Suprapubic skin (tissue), 4 donors: Measurements from ENCODE around the gene RCAN2. TPM values are rescaled to one million over a fixed set of nuclear protein-coding genes. Genes with fewer than 3 reads are reported as not detected.
A peak's percentile ranks its signal among the peaks of the same experiment; 100 is the strongest.

Experiments
- DNase-seq, 2 donors: peaks; one replicate each; pipeline ENCODE4 v3.0.0-alpha.2; 2019; ENCODE audit warnings: low spot score in 2 of 2
- H3K27ac ChIP-seq: fragments of 200-600 bp; sonication (generic); one replicate; pipeline ENCODE4 v1.5.1; 2019
- H3K27me3 ChIP-seq: fragments of 200-600 bp; sonication (generic); one replicate; pipeline ENCODE4 v1.5.1; 2019
- H3K36me3 ChIP-seq: fragments of 200-600 bp; sonication (generic); one replicate; pipeline ENCODE4 v1.5.1; 2019
- H3K4me1 ChIP-seq: fragments of 200-600 bp; sonication (generic); one replicate; pipeline ENCODE4 v1.5.1; 2019
- H3K4me3 ChIP-seq: fragments of 200-600 bp; sonication (generic); one replicate; pipeline ENCODE4 v1.5.1; 2019; ENCODE audit warnings: mild to moderate bottlenecking
- H3K9me3 ChIP-seq: fragments of 200-600 bp; sonication (generic); one replicate; pipeline ENCODE4 v1.5.1; 2019
- EP300 ChIP-seq: sonication (generic); formaldehyde crosslinking; IDR thresholded peaks from one replicate; pipeline ENCODE4 v1.6.1; 2017; ENCODE audit warnings: antibody characterized with exemption
- POLR2A ChIP-seq, 2 donors: fragments of 450-650 bp; IDR thresholded peaks; one replicate each; pipeline ENCODE4 v1.6.1; 2017; ENCODE audit warnings: antibody characterized with exemption in 2 of 2, mild to moderate bottlenecking in 2 of 2, moderate library complexity in 2 of 2
- POLR2AphosphoS5 ChIP-seq, 3 donors: sonication (generic); formaldehyde crosslinking; IDR thresholded peaks; one replicate each; pipeline ENCODE4 v1.6.1; 2017; ENCODE audit warnings: antibody characterized with exemption in 3 of 3
- WGBS: methylation state at CpG from one replicate; pipeline ENCODE4 v1.1.5; 2018; 5-methylcytosine and 5-hydroxymethylcytosine counted together
- total RNA-seq, 4 donors: library from RNA; depleted of rRNA; stranded (reverse); fragments of >200 nt; gene quantifications; one replicate each; pipeline ENCODE4 v1.1.0, GENCODE V29; 2016
- TF ChIP-seq, protein P1 (sequence below), 2 donors: fragments of 200-600 bp in 1 of 2; fragments of 450-650 bp in 1 of 2; sonication (generic) in 1 of 2; IDR thresholded peaks; one replicate each; pipeline ENCODE4 v1.5.1; 2016 to 2019; ENCODE audit warnings: antibody characterized with exemption in 2 of 2, mild to moderate bottlenecking in 1 of 2, moderate library complexity in 1 of 2

RCAN2 gene
- total RNA-seq, 4 donors from 2014 or later: 6.7 to 15.3 (median 13.8) TPM

DNA sequence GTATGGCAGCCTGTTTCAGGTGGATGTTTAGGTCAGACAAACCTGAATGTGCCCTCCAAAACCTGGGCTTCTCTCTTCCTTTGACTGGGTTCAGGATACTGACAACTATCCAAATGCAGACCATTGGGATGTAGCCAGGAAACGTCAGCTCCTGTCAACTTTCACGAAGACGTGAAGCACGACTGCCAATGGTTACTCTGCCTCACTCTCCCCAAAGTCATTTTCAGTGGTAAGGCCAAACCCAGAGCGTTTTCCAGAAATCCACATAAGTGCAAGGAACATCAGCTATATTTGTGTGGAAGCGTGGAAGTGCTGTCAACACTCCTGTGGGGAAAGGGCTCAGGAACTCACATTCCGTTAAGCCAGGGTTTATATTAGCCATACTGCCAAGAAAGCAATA lies 20.1 kb upstream of the RCAN2 start:
- Histone ChIP-seq H3K4me3 (no peak overlapping the region), H3K27me3 (no peaks in the 10 kb centered on the region), H3K9me3 (no peaks in the 10 kb centered on the region), H3K27ac (peak overlapping the region; percentile 61), H3K36me3 (no peaks in the 10 kb centered on the region), H3K4me1 (no peaks in the 10 kb centered on the region)
- no peak for TF ChIP-seq POLR2AphosphoS5 (IDR thresholded peaks at IDR 0.05)
- TF ChIP-seq, protein P1, sequence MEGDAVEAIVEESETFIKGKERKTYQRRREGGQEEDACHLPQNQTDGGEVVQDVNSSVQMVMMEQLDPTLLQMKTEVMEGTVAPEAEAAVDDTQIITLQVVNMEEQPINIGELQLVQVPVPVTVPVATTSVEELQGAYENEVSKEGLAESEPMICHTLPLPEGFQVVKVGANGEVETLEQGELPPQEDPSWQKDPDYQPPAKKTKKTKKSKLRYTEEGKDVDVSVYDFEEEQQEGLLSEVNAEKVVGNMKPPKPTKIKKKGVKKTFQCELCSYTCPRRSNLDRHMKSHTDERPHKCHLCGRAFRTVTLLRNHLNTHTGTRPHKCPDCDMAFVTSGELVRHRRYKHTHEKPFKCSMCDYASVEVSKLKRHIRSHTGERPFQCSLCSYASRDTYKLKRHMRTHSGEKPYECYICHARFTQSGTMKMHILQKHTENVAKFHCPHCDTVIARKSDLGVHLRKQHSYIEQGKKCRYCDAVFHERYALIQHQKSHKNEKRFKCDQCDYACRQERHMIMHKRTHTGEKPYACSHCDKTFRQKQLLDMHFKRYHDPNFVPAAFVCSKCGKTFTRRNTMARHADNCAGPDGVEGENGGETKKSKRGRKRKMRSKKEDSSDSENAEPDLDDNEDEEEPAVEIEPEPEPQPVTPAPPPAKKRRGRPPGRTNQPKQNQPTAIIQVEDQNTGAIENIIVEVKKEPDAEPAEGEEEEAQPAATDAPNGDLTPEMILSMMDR (IDR thresholded peaks at IDR 0.05): no peak
- no peak for TF ChIP-seq POLR2A (IDR thresholded peaks at IDR 0.05)
- DNase-seq: no peak
- 83% methylated on average over 7 of the region's 7 CpGs for WGBS

DNA sequence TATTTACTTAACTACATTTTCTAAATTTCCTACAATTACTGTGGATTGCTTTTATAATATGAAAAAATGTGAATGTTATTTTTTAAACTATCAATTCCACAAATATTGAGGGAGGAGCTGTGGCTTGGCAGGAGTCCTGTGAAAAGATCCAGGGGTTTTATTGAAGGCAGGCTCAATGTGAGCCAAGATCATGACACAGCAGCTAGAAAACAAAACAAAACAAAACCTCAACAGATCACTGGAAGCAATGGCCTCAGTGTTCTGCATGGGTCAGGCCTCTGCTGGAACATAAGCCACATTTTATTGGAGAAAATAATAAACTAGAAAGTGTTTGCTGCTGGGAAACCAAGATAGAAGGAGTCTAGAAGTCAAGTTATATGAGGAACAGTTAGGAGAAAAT lies 19.4 kb upstream of the RCAN2 start:
- no peak for DNase-seq
- H3K4me1 ChIP-seq: no peaks in the 10 kb centered on the region

DNA sequence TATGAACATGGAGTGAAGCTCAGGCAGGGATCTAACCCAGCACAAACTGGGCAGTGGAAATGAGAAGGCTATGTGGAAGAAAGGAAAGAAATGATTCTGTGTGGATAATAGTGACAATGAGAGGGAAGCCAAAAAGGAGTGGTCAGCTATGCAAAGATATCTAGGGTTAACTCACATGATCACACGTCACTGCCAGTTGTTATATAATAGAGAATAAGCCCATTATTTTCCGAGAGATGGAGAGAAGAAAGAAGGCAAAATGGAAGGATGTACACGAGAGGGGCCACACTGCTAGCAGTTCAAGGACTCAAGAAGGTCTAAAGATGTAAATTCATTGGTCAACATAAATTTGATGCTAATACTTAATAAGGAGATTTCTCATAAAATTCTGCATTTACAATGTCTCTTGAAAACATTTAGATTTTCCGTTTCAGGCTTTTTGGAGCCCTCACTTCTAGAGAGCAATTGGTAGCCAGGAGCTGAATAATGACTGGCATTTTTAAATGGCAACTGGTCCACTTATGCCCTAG lies 18.8 kb upstream of the RCAN2 start:
- Histone ChIP-seq H3K4me3 (no peak overlapping the region), H3K27ac (no peak overlapping the region), H3K36me3 (no peaks in the 10 kb centered on the region), H3K9me3 (no peaks in the 10 kb centered on the region), H3K27me3 (no peaks in the 10 kb centered on the region), H3K4me1 (no peaks in the 10 kb centered on the region)
- 74% methylated on average over 4 of the region's 4 CpGs for WGBS
- no peak for TF ChIP-seq POLR2AphosphoS5 (IDR thresholded peaks at IDR 0.05)
- DNase-seq: no peak

More for the DNA sequence above, 19.4 kb upstream of the RCAN2 start:
- Histone ChIP-seq H3K4me3 (no peak overlapping the region), H3K27me3 (no peaks in the 10 kb centered on the region), H3K9me3 (no peaks in the 10 kb centered on the region), H3K27ac (peak overlapping the region; percentile 61), H3K36me3 (no peaks in the 10 kb centered on the region)
- TF ChIP-seq POLR2A (IDR thresholded peaks at IDR 0.05): no peak
- no peak for TF ChIP-seq POLR2AphosphoS5 (IDR thresholded peaks at IDR 0.05)
- TF ChIP-seq EP300: no peak
- TF ChIP-seq, protein P1 (IDR thresholded peaks at IDR 0.05): no peak

DNA sequence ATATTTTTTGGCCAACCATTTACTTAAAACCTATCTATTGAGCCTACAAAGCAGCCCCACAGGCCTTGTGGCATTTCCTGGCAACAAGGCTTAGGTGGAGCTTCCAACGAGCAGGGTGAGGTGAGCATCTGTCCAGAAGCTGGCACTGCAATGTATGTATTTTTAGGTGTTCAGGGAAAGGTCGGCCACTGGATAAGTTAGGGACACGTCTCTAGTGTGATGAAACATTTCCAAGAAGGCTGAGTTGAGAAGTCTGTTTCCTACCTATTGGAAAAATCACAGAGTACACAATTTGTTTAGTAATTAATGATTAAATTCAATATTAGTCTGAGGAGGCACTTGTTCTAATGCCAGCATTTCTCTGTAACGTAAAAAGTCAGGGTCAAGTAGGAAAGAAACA lies 17.8 kb upstream of the RCAN2 start:
- Histone ChIP-seq H3K27ac (no peak overlapping the region), H3K4me3 (no peak overlapping the region), H3K9me3 (no peaks in the 10 kb centered on the region), H3K4me1 (no peaks in the 10 kb centered on the region), H3K36me3 (no peaks in the 10 kb centered on the region), H3K27me3 (no peaks in the 10 kb centered on the region)
- no peak for DNase-seq
- 71% methylated on average over 4 of the region's 4 CpGs for WGBS
- TF ChIP-seq POLR2A (IDR thresholded peaks at IDR 0.05): no peak
- TF ChIP-seq EP300: no peak
- TF ChIP-seq, protein P1 (IDR thresholded peaks at IDR 0.05): no peak
- TF ChIP-seq POLR2AphosphoS5 (IDR thresholded peaks at IDR 0.05): no peak

DNA sequence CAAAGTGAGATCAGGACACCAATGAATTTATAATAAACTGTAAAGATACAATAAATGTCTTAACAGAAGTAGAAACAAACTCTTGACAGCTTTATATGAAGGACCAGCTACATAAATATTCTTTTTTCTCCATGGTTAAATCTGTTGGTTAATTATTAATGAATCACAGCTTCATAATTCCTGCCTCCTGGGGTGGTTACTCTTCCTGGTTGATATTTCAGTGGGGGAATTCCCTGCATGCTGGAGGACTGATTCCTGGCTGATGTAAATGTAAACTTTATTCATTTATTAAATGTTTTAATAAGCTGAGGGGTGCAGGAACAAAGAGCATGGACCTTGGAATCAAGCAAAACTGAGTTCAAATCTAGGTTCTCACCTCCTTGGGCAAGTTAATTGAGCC lies 16.2 kb upstream of the RCAN2 start:
- no peak for DNase-seq
- Histone ChIP-seq H3K4me3 (no peak overlapping the region), H3K4me1 (no peaks in the 10 kb centered on the region), H3K9me3 (no peaks in the 10 kb centered on the region), H3K27ac (no peak overlapping the region), H3K27me3 (no peaks in the 10 kb centered on the region), H3K36me3 (no peaks in the 10 kb centered on the region)
- no peak for TF ChIP-seq POLR2A (IDR thresholded peaks at IDR 0.05)

DNA sequence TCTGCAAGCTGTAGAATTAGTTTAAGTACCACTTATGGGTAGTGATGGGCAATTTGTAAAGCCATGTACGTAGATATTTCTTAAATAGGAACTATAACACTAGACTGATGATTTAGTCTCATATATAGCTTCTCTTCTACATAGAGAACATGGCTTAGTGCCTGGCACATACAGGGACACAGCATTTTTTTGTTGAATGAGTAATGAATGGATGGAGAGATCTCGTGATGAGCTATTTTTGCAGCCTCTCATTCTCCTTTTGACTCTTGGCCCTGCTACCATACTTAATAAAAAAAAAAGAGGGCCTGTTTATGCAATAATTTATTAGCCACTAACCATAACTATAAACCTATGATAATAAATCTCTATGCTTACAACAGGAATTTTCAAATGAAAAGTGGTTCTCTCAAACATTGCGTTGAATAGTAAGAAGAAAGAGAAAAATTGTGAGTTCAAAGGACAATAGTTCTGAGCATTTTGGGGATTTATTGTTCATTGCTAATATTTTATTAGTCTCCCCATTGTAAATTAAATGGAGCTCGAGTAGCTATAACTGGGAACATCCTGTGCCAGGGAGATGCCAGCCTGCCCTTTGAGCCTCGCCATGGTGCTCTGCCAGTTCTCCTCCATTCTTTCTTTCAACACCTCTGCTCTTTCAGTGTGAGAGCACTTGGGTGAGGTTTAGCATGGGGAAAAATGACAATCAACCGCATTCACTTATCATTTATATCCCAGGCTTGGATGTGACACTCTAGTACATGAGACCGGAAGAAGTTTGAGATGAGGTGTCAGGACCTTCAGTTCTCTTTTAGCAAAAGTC lies 14.7 kb upstream of the RCAN2 start:
- no peak for DNase-seq
- 81% methylated on average over 7 of the region's 7 CpGs for WGBS

More for the DNA sequence above, 14.7 kb upstream of the RCAN2 start:
- H3K4me3 ChIP-seq: no peak overlapping the region
- no peak overlapping the region for H3K27ac ChIP-seq
- H3K4me1 ChIP-seq: peaks cover 3% of the 10 kb centered on the region
- no peaks in the 10 kb centered on the region for H3K9me3 ChIP-seq
- TF ChIP-seq EP300: no peak
- TF ChIP-seq, protein P1 (IDR thresholded peaks at IDR 0.05): no peak
- TF ChIP-seq POLR2AphosphoS5 (IDR thresholded peaks at IDR 0.05): no peak
- no peak for TF ChIP-seq POLR2A (IDR thresholded peaks at IDR 0.05)
- H3K27me3 ChIP-seq: no peaks in the 10 kb centered on the region
- no peaks in the 10 kb centered on the region for H3K36me3 ChIP-seq
